HFFc6 (cell line): ENCODE data around the gene BCDIN3D. TPM values are rescaled to one million over a fixed set of nuclear protein-coding genes. Genes with fewer than 3 reads are reported as not detected.

Source experiments
- DNase-seq: peaks from one replicate; pipeline ENCODE4 v3.0.0-alpha.2; 2018
- H3K27ac Mint-ChIP-seq: 2 replicates; pipeline ENCODE4 v1.8.0; 2020; ENCODE audit warnings: mild to moderate bottlenecking, mixed read lengths
- H3K27me3 Mint-ChIP-seq: 2 replicates; pipeline ENCODE4 v1.8.0; 2021; ENCODE audit warnings: mild to moderate bottlenecking, moderate library complexity, mixed read lengths; ENCODE audit not compliant: insufficient read depth
- H3K36me3 Mint-ChIP-seq: 2 replicates; pipeline ENCODE4 v1.8.0; 2021; ENCODE audit warnings: low read depth, mixed read lengths
- H3K4me1 Mint-ChIP-seq: 2 replicates; pipeline ENCODE4 v1.8.0; 2020; ENCODE audit warnings: low read depth, mixed read lengths
- H3K4me3 Mint-ChIP-seq: 2 replicates; pipeline ENCODE4 v1.8.0; 2020; ENCODE audit warnings: mild to moderate bottlenecking, moderate library complexity, mixed read lengths
- H3K9me3 Mint-ChIP-seq: 2 replicates; pipeline ENCODE4 v1.8.0; 2020; ENCODE audit warnings: mild to moderate bottlenecking, mixed read lengths
- CTCF ChIP-seq: fragments of 200-600 bp; sonication (generic); IDR thresholded peaks from 2 replicates; pipeline ENCODE4 v1.5.0; 2021; ENCODE audit warnings: antibody characterized with exemption, mild to moderate bottlenecking
- total RNA-seq, 6 experiments: library from RNA; stranded (reverse); fragmentation: NEBNext Ultra II Directional; extraction: Animal tissue kit (Norgen Biotek cat#: 25700); gene quantifications; 2 replicates in 1 of 6; 3 replicates in 5 of 6; pipeline ENCODE4 v1.2.3, GENCODE V29; 2021

BCDIN3D gene
- total RNA-seq, 6 experiments from 2014 or later, result 1.5 to 2.9 (median 2.0) TPM

DNA sequence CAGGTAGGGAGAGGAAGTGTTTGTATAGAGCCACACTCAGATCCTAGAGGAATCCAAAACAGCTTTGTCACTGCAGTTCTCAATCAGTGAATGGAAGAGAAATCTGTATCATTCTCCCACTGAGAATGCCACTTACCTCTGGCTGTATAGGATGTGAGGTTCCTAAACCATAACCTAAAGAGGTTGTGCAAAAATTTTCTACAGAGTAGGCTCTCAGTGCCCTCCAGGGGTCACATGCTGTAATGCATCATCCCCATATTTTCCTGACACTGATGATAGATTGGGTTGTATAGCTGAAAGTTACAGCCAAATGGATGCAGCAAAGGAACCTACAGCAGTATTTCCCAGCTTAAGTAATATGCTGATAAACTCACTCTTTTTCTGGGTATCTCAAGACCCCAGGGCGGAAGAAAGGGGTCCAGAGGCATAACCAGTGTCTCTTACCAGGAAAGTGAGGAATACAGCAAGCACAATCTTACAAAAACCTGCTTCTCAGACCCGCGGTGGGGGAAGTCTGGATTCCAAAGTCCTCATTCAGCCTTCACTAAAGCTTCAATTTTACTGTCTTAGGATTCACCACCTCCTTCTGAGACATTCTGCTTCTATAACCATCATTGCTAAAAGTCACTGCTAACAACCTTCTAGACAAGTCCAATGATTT is 3.8 kb downstream of the BCDIN3D start:
- peak; percentile 84 for TF ChIP-seq CTCF
- H3K4me1 Mint-ChIP-seq, result peaks cover 30% of the 10 kb centered on the region
- H3K27ac Mint-ChIP-seq, result no peak overlapping the region
- H3K27me3 Mint-ChIP-seq, result no peaks in the 10 kb centered on the region; the same call in none of the 2 replicates
- H3K4me3 Mint-ChIP-seq, result no peak overlapping the region
- no peaks in the 10 kb centered on the region for H3K36me3 Mint-ChIP-seq
- H3K9me3 Mint-ChIP-seq, result no peaks in the 10 kb centered on the region
- DNase-seq, result peak; percentile 40

DNA sequence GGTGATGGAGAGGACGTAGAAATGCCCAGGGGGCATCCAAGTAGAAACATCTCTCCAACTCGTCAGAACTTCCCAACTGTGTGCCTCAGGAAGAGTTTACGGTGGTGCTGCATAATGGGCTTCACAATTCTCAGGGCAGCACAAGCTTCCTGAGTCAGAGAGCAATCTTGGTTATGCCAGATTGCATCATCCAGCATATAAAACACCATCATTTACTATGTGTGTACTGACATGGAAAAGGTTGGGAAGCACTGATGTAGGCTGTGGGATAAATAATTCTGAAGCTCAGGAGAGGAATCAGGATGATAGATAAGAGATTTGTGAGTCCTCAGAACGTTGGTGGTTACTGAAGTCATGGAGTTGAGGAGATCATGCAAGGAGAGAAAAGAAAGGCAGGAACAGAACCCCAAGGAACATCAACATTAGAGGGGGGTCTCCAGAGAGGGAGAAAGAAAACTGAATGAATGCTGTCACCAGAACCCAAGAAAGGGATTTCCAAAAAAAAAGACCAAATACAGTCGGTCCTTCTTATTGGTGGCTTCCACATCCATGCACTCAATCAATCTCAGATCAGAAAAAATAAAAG is 10.0 kb downstream of the BCDIN3D start:
- H3K4me3 Mint-ChIP-seq, result no peak overlapping the region; the same call in 1 of the 2 replicates
- peaks cover 24% of the 10 kb centered on the region for H3K4me1 Mint-ChIP-seq
- H3K27ac Mint-ChIP-seq, result peak overlapping the region; percentile 42; the same call in 1 of the 2 replicates
- peak; percentile 65 for DNase-seq
- peaks cover 2% of the 10 kb centered on the region for H3K27me3 Mint-ChIP-seq
- TF ChIP-seq CTCF, result no peak
- H3K36me3 Mint-ChIP-seq, result no peaks in the 10 kb centered on the region
- no peaks in the 10 kb centered on the region for H3K9me3 Mint-ChIP-seq

DNA sequence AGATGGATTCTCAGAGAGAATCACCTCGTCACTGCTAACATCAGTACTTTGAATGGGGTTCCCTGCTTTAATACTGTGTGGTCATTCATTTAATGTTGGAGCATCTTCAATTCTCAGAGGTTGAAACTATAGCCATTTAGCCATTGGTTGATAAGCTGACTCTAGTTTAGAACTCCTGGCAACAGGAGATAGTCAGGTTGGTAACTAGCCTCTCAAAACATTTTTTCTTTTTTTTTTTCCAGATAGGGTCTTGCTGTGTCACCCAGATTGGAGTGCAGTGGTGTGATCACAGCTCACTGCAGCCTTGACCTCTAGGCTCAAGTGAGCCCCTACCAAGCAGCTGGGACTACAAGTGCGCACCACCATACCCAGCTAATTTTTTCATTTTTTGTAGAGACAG is 11.2 kb downstream of the BCDIN3D start:
- Mint-ChIP-seq H3K9me3 (no peaks in the 10 kb centered on the region), H3K36me3 (no peaks in the 10 kb centered on the region), H3K4me1 (peaks cover 29% of the 10 kb centered on the region), H3K27ac (no peak overlapping the region), H3K4me3 (no peak overlapping the region), H3K27me3 (peaks cover 2% of the 10 kb centered on the region)
- no peak for TF ChIP-seq CTCF
- no peak for DNase-seq

GRCh38 chr12:49828133-49829091 is 14.5 kb downstream of the BCDIN3D start, which contains the start of gene NCKAP5L:
TSS of gene NCKAP5L (minus strand) at chr12:49828413. CDS start at chr12:49804044, 24,369 bp downstream.
- H3K4me3 Mint-ChIP-seq, result peak within 1 kb of the TSS; percentile 96
- no peaks in the 10 kb centered on the region for H3K36me3 Mint-ChIP-seq
- H3K9me3 Mint-ChIP-seq, result no peaks in the 10 kb centered on the region
- H3K27ac Mint-ChIP-seq, result peak within 1 kb of the TSS; percentile 97
- peaks cover 2% of the 10 kb centered on the region; the same call in 1 of the 2 replicates for H3K27me3 Mint-ChIP-seq
- DNase-seq, result peak; percentile 95
- H3K4me1 Mint-ChIP-seq, result peaks cover 58% of the 10 kb centered on the region
- no peak for TF ChIP-seq CTCF

GRCh38 chr12:49827401-49828099 is 15.4 kb downstream of the BCDIN3D start:
- Mint-ChIP-seq H3K4me3 (peak overlapping the region; percentile 96), H3K27ac (peak overlapping the region; percentile 75), H3K27me3 (peaks cover 2% of the 10 kb centered on the region; the same call in 1 of the 2 replicates), H3K36me3 (no peaks in the 10 kb centered on the region), H3K9me3 (no peaks in the 10 kb centered on the region), H3K4me1 (peaks cover 51% of the 10 kb centered on the region)
- DNase-seq, result peak; percentile 61
- TF ChIP-seq CTCF, result no peak
